Measurements from ENCODE around the gene SERPINE3.

The SERPINE3 gene

DNA sequence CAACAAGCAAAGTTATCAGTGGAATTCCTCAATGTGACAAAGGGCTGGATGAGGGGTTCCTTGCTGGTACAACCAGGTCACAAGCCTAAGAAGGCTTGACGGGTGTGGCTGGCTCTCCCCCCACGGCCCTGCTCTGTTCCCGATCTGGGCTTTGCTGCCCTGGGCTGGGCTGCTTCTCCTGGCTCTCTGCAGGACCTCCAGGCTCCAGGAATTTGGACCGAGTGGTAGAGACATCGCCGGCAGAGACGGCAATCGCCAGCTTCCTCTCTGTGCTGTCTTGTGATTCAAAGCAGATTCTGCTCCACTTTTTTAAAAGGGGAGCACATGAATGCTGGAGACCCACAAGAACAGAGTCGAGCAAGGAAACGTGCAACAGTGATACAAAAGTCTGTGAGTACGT is at the start of gene SERPINE3:
SERPINE3 (plus strand) TSS at position 338 of the 400 bp plus-strand sequence. CDS start 1,401 bp downstream, outside the sequence.
- DNase-seq = no peak

DNA sequence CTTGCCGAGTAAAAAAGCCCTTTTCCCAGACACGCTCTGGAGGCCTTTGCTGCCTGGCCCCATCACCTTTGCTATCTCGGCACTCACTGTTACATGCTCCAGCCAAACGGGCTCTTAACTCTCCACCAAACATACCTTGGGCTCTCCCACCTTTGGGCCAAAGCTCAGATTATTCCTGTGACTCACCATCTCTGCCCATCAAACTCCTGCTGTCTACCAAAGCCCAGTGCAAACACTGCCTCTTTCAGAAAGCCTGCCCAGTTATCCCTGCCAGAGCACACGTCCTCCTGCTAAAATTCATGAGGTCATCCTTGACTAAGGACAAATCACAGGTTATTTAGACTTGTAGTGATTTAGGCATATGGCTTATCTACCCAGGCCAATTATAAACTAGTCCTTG is 48.1 kb upstream of the SERPINE3 start:
- no peak for DNase-seq

GRCh38 chr13:51292000-51292565 is 47.4 kb upstream of the SERPINE3 start:
- no peak for DNase-seq

GRCh38 chr13:51297556-51297955 is 41.9 kb upstream of the SERPINE3 start:
- no peak for DNase-seq

DNA sequence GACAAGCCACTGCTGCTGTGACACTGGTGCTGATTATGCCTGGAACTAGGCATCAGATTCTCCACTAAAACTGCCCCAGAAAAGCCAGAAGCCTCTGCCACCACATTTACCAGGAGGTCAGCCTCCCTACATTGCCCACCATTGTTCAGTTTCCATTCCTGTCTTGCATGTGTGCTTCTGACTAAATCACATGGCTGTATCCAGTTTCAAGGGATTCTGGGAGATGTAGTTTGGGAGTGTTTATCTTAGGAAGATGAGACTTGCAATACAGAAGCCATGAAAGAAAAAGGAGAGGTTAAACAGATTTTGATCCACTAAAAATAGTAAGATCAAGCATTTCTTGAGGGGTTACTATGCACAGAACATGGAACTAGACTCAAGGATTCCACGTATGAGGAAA is 40.7 kb upstream of the SERPINE3 start:
- no peak for DNase-seq

DNA sequence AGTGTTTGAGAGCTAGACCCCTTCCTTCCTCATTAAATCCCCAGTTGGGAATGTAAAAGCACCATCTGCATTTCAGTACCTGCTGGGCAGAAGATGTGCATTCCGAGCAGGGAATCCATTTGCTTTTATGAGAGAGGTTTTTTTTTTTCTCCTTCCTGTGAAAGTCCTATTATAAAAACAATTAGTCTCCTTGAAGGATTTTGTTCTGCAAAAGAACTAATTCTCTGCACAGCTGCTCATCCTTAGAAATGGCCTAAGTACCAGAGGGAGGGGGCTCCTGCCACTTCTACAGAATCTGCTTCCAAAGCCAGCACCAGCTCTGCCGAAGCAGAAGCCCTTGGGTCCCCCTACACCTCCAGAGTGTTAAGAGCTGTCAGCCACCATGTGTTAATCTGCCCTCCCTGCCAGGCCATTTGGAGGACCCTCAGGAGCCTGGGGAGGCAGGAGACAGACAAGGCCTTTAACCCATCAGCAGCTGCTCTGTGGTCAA is 36.4 kb upstream of the SERPINE3 start:
- no peak for DNase-seq

DNA sequence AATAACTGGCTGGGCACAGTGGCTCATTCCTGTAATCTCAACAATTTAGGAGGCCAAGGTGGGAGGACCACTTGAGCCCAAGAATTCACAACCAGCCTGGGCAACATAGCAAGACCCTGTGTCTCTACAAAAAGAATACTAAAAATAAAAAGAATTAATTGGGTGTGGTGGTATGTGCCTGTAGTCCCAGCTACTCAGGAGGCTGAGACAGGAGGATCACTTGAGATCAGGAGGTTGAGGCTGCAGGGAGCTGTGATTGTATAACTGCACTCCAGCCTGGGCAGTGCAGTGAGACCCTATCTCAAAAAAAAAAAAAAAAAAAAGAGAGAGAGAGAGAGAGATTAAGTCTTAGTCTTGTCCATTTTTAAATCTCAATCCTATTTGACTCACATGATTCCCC is 35.6 kb upstream of the SERPINE3 start:
- no peak for DNase-seq

DNA sequence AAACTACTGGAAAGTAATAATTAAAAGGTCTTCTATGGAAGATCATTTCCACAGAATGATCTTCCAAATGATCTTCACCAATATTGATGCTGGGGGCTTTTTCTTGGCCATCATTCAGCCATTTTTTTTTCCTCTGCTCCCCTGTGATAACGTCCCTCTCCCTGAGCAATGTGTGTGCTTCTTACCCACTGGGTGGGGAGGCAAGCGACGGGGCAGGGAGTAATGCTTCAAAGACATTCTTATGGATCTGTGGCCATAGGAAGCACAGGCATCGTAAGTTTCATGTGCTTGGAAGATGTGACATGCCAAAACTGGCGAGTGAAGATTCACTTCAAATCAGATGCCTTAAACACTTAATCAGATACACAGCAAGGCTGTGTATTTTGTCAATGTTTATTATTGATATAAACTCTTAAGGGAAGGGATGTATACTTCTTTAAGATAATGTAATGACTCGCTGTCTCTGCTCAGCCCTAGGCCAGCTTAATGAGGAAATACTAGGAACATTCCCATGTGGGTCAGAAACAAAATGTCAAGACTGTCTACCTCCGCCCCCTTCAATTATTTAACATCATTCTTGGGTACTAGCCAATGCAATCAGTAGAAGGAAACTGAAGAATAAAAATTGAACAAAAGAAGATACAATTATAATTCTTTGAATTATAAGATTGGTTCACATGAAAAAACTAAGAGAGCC is 34.1 kb upstream of the SERPINE3 start:
- DNase-seq = no peak

DNA sequence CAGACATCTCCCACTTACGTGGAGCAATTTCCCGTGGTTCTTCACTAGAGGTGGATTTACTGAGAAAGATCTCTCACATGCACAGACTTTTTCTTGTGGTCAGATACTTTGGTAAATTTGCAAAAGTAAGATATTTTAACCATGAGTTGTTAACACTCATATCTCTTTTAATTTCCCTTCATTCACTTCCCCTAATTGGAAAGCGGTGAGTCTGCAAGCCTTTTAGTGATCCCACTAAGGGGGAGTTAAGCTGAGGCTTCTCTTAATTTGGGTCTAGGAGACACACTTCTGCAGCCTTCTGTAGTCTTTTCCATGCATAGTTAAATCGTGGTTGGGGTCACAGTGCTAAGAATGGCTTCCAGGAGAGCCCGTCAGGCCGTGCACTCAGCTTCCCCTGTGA is 30.7 kb upstream of the SERPINE3 start:
- DNase-seq = no peak

DNA sequence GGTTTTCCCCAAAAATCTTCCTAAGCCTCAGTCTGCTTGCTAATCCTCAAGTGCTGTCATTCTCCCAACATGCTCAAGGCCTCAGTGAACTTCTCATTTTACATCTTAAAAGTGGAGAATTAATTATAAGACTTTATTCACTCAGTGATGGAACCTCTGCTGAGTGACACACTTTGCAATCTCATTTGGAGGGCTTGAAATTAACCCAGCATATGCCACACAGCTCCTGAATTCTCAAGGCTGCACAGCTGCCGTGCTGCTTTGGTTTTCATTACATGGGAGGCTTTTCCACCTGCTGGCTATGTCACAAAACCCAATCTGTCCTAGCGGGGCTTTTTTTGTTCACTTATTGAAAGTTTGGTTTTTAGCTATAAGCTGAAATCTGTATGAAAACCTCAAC is 28.3 kb upstream of the SERPINE3 start:
- DNase-seq = no peak

- no peak for DNase-seq
Observed at GRCh38 chr13:51311957-51312520, 27.5 kb upstream of the SERPINE3 start.

DNA sequence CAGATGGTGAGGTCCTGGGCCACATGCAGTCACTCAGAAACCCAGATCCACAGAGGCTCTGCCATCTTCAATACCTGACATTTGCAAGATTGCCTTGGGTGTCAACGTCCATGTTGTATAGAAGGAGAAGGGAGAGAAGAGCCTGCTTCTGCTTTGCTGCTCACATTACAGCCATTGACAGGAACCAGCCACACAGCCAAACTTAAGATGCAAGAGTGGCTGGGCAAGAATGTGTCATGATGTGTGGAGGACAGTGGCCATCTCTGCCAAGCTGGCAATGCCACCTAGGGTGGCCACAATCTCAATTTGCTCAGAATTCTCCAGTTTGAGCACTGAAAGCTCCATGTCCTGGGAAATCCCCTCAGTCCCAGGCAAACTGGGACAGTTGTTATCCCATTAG is 25.9 kb upstream of the SERPINE3 start:
- no peak for DNase-seq

DNA sequence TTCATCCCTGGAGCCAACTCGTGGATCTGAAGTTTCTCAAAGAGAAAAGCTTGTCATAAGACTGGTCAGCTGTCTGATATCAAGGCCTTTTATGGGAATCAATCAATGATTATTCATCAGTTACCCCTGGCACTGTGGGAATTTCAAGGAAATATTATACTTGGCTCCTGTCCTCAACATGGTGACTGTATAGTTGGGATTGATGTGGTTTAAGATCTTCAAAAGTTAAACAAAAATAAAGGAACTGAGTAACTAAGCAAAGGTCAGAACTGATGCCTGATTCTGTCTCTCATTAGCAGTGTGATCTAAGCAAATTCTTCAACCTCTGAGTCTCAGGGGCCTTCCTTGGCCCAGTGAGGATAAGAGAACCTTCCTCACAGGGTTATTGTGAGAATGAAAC is 22.2 kb upstream of the SERPINE3 start:
- no peak for DNase-seq

DNA sequence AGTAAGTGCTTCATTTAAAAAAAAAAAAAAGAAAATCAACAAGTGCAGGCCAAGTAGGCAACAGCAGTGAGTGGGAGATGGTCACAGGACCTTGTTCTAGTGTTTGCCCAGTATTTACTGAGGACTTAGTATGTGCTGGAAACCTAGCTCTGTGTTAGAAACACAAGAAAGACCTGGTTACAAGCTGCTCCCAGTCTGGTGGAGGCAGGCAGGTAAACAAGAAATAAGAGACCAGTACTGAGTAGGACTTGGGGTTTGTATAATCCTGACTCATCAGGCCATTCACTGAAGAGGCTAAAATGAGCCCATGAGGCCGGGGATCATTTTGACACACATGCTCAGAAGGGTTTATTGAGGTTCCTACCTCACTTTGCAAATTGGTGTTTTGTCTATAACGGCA is 21.5 kb upstream of the SERPINE3 start:
- no peak for DNase-seq

- DNase-seq = no peak
Observed at GRCh38 chr13:51318876-51319275, 20.6 kb upstream of the SERPINE3 start.

DNA sequence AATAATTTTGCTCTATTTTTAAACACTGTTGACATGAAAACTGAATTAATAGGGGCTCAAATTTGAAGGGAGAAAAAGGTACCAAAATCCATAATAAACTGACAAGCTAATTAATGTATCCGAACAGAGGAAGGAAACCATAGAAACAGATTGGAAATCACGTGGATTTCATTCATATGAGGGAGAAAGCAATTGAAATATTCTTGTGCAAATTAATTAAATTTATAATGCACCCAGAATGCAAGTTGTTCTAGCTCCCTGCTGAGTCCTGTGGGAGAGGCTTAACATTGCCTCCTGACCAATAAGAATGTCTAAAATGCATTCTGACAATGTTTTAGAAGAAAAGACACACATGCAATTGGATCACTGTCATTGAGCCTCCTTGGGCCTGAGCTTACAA is 17.7 kb upstream of the SERPINE3 start:
- DNase-seq = no peak

GRCh38 chr13:51322826-51323225 is 16.7 kb upstream of the SERPINE3 start:
- DNase-seq = no peak

DNA sequence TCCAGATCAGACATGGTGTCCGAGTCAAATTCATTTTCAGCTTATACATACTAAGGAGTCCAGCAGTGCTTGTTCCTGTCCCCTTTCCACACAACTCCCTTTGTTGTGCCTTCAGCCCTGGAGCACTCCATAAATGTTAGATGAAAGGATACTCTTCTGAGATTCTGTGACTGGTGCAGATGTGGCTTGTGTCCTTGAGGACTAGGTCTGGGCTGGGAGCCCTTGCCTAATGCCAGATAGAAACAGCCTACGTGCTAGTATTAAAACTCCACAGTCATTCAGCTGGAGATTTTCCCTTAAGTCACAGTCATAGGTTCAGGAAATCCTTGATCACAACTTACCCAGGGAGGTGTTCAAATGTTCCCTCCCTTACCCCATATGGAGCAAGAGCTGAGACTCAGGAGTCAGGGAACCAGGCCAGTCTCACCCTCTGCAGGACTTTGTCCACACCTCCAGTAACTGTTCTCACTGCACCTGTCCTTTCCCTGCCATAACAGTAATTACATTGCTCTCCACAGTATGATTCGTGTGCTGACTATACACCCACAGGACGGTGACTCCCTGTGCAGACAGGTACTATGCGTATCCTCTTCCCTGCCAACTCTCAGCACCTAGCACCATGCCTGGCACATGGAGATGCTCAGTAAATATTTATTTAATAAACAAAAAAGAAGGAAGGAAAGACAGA is 15.5 kb upstream of the SERPINE3 start:
- DNase-seq = no peak

- no peak for DNase-seq
Observed at GRCh38 chr13:51324714-51325420, 14.6 kb upstream of the SERPINE3 start.

DNA sequence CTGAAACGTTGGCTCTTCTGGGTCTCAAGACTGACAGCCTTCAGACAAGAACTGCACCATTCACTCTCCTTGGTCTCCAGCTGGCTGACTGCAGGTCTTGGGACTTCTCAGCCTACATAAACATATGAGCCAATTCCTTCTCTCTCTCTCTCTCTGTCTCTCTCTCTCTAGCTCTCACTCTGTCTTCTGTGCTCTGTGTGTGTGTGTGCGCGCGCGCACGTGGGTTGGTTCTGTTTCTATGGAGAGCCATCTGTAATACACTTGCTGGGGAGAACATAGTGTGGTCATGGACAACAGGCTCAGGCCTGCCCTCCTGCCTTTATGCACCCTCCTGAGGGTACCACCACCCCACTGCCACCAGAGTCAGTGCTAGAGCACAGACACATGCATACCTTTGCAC is 13.7 kb upstream of the SERPINE3 start:
- DNase-seq = no peak

- DNase-seq = no peak
Observed at GRCh38 chr13:51326777-51327176, 12.7 kb upstream of the SERPINE3 start.

- DNase-seq = no peak
Observed at GRCh38 chr13:51327961-51328360, 11.5 kb upstream of the SERPINE3 start.

DNA sequence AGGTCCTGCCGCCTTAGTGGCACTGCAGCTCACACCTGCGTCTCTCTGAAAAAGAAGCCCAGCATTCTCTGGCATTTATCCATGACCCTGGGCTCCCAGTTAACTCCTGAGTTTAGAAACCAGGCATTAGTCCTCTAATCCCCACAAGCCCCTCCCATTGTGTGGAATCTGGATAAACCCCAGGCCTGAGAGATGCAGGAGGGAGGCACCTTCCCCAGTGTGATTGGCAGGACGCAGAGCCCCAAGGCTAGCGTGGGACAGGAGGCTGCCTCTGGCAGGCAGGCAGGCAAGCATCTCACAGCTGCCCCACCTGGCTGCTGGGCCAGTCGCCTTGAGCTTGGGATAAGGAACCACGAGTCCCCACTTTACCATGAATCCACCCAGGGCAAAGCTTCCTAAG is 11.0 kb upstream of the SERPINE3 start:
- DNase-seq = no peak

Data from activated CD4-positive, alpha-beta T cell treated with anti-CD3 and anti-CD28 coated beads for 4 hours (primary cell).